Activated gamma-delta T cell treated with Interleukin-2 at 50 U/mL for 16 hours (primary cell): Measurements from ENCODE around the gene ERMP1.
"Not testable (repeated sequence)": the region's sequence is repeated elsewhere in the genome, so short reads cannot be mapped to it uniquely, and the experiment has no call there.

Experiments
- DNase-seq: peaks from one replicate; pipeline ENCODE4 v3.0.0-alpha.2; 2020

Gene ERMP1

GRCh38 chr9:5832538-5833529, at the start of gene ERMP1:
ERMP1 (minus strand) TSS chr9:5833117; CDS start chr9:5833027, 90 bp downstream.
- peak; percentile 90 for DNase-seq

GRCh38 chr9:5882244-5883012, 49.5 kb upstream of the ERMP1 start:
- DNase-seq = not testable (repeated sequence)

GRCh38 chr9:5879419-5880181, 46.7 kb upstream of the ERMP1 start:
- no peak for DNase-seq

- DNase-seq = no peak
Observed at GRCh38 chr9:5876711-5877110, 43.8 kb upstream of the ERMP1 start.

GRCh38 chr9:5876026-5876425, 43.1 kb upstream of the ERMP1 start:
- no peak for DNase-seq

- DNase-seq = no peak
Observed at GRCh38 chr9:5874048-5874447, 41.1 kb upstream of the ERMP1 start.

GRCh38 chr9:5873439-5873838, 40.5 kb upstream of the ERMP1 start:
- no peak for DNase-seq

GRCh38 chr9:5872511-5872910, 39.6 kb upstream of the ERMP1 start:
- DNase-seq = no peak

GRCh38 chr9:5871785-5872184, 38.9 kb upstream of the ERMP1 start:
- DNase-seq = no peak

- no peak for DNase-seq
Observed at GRCh38 chr9:5870691-5871090, 37.8 kb upstream of the ERMP1 start.

GRCh38 chr9:5870020-5870339, 37.1 kb upstream of the ERMP1 start:
- DNase-seq = no peak

GRCh38 chr9:5869315-5870019, 36.5 kb upstream of the ERMP1 start:
- no peak for DNase-seq

GRCh38 chr9:5868235-5868634, 35.3 kb upstream of the ERMP1 start:
- no peak for DNase-seq

- no peak for DNase-seq
Observed at GRCh38 chr9:5866685-5867084, 33.8 kb upstream of the ERMP1 start.

GRCh38 chr9:5866272-5866671, 33.4 kb upstream of the ERMP1 start:
- DNase-seq = no peak

GRCh38 chr9:5864446-5864845, 31.5 kb upstream of the ERMP1 start:
- no peak for DNase-seq

GRCh38 chr9:5863092-5863746, 30.3 kb upstream of the ERMP1 start:
- DNase-seq = no peak

- DNase-seq = no peak
Observed at GRCh38 chr9:5858833-5859232, 25.9 kb upstream of the ERMP1 start.

GRCh38 chr9:5857928-5858327, 25.0 kb upstream of the ERMP1 start:
- DNase-seq = no peak

- no peak for DNase-seq
Observed at GRCh38 chr9:5854063-5854790, 21.3 kb upstream of the ERMP1 start.

- no peak for DNase-seq
Observed at GRCh38 chr9:5853617-5854016, 20.7 kb upstream of the ERMP1 start.
